GM12874 (cell line): ENCODE data around the gene SLC2A11.

ENCODE experiments used
- TF ChIP-seq, protein P1 (sequence below): IDR thresholded peaks from 2 replicates; pipeline ENCODE4 v1.5.1; 2011; ENCODE audit warnings: low read depth, mild to moderate bottlenecking, control low read depth, low read length, moderate library complexity; ENCODE audit not compliant: insufficient read depth

Gene SLC2A11

DNA sequence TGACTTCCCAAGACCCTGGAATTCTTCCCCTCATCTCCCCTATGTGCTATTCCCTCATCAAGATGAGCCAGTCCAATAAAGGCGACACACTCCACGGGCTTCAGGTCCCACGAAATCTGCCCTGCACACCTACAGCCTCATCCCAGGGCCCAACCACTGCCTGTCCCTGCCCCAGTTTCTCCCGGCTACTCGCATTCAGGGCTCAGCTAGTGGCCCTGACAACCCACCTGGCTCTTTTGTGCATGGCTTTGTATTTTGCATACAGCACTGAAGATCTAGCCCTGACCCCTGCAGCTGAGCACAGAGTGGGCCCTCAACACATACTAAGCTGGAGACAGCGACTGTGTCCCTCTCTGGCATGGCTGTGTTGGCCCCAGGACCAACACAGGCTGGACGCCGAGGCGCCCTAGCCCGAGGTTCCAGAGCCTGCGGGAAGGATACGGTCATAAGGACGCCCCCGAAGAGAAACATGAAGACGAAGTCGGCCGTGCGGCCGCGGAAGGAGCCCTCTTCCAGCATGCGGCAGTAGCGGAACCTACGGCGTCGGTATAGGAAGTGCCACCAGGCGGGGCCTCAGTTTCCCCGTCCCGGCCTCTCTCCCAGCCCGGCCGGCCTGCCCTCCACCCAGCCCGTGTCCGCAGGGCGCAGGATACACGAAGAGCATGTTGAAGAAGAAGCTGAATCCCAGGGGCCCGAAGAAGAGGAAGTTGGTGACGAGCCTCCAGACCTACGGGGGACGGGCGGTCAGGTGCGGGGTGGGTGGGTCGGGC lies 19.6 kb upstream of the SLC2A11 start:
- TF ChIP-seq, protein P1, sequence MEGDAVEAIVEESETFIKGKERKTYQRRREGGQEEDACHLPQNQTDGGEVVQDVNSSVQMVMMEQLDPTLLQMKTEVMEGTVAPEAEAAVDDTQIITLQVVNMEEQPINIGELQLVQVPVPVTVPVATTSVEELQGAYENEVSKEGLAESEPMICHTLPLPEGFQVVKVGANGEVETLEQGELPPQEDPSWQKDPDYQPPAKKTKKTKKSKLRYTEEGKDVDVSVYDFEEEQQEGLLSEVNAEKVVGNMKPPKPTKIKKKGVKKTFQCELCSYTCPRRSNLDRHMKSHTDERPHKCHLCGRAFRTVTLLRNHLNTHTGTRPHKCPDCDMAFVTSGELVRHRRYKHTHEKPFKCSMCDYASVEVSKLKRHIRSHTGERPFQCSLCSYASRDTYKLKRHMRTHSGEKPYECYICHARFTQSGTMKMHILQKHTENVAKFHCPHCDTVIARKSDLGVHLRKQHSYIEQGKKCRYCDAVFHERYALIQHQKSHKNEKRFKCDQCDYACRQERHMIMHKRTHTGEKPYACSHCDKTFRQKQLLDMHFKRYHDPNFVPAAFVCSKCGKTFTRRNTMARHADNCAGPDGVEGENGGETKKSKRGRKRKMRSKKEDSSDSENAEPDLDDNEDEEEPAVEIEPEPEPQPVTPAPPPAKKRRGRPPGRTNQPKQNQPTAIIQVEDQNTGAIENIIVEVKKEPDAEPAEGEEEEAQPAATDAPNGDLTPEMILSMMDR, result no peak

DNA sequence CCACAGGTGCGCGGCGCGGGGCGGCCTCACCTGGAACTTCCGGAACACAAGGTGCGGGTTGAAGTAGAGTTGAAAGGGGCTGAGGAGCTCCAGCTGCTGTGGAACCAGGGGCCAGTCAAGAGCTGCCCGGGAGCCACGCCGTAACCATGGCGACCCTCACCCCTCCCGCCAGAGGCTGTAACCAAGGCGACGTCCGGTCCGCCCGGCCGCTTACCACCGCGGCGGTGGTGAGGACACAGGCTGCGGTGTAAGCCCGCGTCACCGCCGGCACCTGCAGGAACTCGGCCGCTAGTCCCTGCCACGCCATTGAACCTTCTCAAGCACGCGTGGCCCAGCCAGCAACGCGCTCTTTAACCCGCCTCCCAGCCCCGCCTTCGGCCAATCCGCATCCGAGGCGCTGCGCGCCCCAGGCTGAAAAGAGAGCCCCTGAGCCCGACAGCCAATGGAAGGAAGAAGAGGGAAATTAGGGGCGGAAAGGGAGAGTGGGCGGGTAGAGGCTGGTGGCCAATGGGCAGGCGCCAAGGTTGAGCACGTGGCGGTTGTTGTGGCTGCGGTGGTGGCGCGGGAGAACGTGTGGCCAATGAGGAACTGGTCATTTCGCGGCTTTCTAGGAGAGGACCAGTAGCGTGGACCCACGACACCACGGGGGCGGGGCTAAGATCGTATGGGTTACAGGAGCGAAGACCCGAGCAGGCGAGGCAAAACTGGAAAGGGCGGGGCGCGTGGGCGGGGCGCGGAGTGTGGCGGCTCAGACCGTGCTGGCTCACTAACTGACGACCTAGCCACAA lies 18.8 kb upstream of the SLC2A11 start, which contains the start of gene DERL3:
Gene DERL3, minus strand, starts transcription at position 326 of the 788 bp plus-strand sequence. Its CDS starts 19 bp downstream, at position 307.
- TF ChIP-seq, protein P1, result no peak

DNA sequence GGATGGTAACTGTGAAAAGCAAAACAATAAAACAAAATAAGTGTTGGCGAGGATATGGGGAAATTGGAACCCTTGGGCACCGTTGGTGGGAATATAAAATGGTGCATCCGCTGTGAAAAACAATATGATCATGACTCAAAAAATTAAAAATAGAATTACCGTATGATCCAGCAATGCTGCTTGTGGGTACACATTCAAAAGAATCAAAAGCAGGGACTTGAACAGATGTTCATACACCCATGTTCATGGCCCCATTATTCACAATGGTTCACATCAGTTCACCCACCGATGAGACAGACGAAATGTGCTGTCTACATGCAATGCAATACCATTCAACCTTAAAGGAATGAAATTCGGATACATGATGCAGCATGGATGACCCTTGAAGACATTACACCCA lies 17.6 kb upstream of the SLC2A11 start:
- TF ChIP-seq, protein P1, result no peak

DNA sequence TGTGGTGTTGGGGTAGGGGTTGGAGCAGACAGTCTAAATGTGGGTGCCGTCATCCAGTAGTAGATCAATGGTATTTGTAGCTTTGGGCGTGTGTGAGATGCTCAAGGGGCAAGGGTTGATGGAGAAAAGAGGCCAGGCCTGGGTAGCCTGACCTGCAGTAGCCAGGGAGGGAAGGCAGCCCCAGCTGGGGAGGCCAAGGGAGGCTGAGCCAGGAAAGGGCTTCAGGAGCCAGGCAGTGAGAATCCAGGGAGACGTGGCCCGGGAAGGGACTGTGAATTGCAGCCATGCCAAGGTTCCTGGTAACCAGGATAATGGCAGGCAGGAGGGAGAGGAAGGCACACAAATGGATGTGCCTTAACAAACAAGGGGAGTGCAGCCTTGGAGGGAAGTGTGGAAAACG lies 16.4 kb upstream of the SLC2A11 start:
- TF ChIP-seq, protein P1, result no peak

DNA sequence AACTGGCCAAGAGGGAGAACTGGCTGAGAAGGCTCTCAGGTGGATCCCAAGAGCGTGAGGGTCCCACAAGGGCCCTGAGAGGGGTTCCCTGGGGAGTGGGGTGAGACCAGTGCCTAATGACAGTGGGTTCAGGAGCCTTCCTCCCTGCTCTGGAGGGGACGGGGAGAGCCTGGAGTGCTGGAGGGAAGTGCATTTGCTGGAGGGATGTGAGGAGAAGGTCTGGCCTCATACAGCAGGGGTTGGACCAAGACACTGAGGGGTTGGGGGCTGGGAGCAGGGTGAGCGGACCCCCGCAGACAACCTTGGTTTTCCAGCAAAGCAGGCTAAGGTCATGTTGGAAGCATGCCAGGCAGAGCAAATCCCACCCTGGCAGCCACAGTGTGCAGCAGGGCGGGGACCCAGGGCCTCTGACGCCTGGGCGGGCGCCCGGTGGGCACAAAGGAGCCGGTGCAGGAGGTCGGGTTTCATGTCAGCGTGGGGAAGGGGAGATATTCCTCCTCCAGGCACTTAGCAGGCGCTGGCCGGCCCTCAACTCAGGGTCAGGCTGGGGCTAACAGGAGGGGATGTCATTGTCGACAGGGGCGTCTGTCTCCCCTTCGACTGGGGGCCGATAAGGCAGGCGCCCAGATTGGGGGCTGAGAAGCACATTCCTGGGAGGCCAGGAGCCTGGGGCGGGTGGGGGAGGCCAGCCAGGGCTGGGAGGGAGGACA lies 15.8 kb upstream of the SLC2A11 start:
- TF ChIP-seq, protein P1, result no peak

DNA sequence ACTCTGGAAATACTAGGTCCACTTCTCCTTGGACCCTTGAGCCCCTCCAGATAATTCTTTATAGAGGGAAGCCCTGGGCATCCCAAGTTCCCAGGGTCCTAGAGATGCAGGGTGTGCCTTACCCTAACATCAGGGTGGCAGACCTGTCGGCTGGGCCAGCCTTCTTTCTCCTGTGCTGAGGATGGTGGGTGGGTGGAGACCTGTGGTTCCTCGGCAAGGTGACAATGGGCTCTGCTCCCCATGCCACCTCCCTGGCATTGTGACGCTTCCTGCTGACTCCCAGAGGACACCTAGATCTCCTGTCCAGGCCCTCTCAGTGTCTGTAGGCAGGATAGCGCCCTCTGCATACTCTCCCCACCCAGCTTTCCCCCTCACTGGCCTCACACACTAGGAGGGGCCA lies 15.1 kb upstream of the SLC2A11 start:
- TF ChIP-seq, protein P1, result no peak

DNA sequence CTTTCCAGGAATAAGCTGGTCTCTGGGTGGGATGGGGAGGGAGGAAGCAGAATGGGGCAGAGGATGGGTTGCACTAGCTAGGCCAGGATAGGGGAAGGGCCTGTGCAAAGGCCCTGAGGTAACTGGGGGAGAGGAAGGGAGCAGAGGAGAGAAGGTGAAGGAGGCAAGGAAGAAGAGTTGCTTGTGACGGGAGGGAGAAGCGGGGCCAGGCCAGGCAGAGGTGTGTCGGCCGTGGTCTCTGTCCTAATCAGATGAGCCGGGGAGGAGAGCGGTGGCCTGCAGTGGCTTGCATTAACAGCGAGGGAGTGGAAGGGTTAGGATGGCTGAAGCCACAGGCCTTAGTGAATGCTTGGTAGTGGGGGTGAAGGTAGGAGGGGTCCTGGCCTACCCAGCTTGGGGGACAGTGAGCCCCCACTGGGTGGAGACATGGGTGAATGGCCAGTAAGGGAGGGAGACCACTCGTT lies 12.9 kb upstream of the SLC2A11 start:
- TF ChIP-seq, protein P1, result no peak
